HG03025 (cell line): ENCODE results near the gene PPFIA2.

Experiments
- ATAC-seq: cut with Tn5 transposase; IDR thresholded peaks from one replicate; pipeline ENCODE4 v1.9.1; 2021; ENCODE audit warnings: mild to moderate bottlenecking, moderate library complexity; ENCODE audit not compliant: unreplicated experiment, low FRiP score

Gene PPFIA2

DNA sequence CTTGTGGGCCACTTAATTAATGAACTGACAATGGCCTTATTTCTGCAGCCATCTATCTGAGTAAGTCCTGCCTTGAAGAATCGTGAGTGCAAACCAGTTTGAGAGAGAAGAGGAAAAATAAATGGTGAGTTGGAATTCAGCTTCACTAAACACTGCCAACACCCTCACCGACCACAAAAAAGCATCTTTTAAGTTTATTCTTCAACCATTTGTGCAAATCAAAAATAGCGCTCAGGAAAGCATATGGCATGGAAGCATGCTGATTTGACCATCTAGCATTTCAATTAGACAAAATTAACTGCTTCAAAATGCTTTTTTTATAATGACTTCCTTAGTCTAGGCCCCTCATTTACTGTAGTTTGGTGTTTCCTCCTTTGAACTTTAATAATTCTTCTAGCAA is 294.0 kb downstream of the PPFIA2 start:
- no peak for ATAC-seq

DNA sequence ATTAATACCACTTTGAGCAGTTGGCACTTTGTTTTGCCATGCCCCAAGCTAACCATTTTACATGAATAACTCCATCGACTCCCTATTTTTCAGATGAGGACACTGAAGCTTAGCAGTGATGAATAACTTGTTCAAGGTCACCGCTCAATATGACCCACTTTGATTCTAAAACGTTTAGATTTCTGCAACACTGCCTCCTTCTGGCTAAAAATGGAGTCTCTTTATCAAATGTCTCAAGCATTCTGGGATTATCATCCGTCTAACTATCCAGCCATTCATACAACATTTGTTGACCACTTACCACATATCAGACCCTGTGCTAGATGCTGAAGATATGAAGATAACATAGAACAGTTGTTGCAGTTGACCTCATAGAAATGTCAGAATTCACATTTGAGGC is 298.0 kb downstream of the PPFIA2 start:
- ATAC-seq = no peak

DNA sequence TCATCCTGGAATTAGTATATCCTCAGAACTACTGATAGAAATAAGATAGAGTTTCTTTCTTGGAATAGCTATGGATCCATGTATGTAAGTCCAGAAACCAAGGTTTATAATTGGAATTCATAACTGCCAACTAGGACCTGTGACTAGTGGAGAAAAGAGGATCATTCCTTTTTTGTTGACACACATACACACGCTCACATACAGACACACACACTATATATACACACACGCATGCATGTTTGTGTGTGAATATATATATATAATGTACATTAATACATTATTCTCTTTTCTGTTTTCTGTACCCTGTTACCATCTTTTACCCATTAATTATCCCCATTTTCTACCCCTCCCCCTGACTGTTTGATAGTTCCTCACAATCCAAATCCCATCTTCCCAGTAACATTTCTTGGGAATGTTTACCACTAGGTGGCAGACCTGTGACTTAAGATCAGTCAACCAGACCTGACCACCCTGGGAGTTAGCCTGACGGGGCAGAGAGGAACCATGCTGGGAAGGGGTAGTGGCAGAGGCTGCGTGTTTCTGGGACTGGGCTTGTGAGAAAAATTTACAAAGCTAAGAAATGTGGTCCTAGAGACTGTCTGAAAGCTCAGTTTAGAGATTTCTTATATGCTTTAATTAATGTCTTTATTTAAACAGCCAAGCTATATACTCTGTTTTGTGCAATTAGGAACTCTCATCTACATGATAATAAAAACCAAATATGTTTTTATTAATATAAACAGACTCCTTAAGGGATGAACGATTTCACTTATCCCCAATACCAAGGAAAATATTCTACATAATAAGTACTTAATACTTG is 308.0 kb downstream of the PPFIA2 start:
- no peak for ATAC-seq

DNA sequence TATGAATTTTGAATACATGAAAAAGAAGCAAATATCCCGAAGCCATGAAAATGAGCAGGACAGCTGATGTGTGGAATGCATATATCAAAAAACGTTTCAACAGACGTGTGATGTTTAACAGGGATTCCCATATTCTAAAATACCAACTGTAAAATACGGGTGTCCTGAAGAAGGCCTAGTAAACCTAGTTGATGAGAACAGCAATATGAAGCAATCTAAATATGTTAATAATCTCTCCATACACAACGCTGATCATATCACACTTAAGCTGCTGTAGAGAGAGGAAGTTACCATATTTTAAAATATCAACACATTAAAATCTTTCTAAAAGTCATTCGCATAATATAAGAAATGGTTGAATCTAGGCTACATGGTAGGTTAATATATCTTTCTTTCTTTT is 317.5 kb downstream of the PPFIA2 start:
- ATAC-seq = no peak

DNA sequence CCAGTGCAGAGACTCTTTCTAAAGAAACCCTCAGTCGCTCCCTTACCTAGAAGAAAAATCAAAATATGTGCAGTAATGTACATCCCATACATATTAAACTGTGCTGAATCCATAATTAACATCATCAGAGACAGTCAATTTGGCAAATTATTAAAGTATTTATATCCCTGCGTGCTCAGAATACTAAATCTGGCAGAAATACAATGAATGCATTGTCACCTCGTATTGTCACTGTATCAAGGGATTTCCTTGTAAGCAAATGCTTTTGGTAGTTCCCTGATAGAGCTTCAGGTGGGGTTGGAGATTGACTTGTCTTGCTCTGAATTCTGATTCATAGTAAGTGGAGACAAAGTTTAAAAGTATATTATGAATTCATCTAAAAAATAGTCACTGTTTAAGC is 319.1 kb downstream of the PPFIA2 start:
- ATAC-seq = no peak

DNA sequence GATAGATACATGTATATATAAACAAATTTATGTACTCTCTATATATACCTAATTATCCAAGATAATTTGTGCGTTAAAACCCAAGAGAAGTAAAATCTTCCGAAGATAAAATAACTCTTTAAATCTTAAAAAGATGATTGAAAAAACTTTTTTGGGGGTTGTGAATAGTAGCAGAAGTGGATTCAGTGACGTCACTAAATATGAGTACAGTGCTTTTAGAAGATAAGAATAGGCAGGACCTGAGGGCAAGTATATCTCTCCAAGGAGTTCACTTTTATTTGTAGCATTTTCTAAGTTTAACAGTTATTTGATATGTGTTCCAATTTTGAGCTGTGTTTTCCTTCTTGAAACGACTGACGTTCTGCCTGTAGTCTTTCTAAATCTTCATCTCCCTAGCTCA is 319.8 kb downstream of the PPFIA2 start:
- ATAC-seq = no peak

DNA sequence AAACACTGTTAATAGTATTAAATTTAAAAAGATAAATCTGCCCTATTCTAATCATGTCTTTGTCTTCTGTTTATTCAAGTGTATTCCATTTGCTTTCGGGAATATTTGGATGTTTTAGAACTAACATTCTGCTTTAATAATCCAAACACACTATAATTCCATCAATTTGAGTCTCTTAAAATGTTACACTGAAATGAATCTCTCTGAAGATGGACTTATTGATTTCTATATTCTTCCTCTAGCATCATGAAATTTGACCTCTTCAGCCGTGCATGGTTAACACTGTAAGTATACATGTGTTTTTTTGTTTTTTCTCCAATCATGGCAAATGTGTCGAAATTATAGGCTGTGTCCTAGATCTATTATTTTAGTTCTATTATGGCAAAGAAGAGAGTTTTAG is 342.1 kb downstream of the PPFIA2 start:
- ATAC-seq = no peak

DNA sequence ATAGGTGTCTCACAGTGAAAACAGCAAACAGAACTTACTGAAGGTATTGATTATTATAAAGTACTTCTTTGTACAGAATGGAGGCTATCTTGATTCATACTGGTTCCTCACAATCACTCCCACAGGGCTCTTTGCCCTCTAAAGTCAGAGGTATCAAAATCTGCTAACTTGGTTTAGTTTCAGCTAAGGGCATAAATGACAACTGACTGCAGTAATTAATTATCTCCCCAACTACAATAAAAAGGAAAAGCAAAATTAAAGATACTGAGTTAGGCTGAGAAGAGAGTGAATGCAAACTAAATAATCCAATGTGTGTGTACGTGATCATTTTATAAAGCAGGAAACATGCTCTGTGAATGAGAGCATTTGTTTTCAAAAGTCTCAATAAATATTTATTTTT is 342.6 kb downstream of the PPFIA2 start:
- no peak for ATAC-seq

DNA sequence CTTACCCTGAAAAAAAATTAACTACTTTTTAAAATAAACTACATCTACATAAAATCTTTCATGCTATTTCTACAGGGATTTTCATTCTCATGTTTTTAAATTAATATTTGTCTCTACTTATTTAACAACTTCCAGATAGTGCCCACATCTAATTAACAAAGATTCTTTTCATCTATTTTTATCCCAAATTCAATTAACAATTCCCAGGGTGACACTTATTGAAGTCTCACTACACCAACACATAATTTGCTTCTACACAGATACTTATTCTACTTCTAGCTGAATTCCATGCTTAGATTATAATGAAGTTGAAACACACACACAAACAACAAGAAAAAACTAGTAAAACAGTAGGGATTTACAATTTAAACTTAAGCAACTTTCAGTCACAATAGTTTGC is 344.7 kb downstream of the PPFIA2 start:
- no peak for ATAC-seq

DNA sequence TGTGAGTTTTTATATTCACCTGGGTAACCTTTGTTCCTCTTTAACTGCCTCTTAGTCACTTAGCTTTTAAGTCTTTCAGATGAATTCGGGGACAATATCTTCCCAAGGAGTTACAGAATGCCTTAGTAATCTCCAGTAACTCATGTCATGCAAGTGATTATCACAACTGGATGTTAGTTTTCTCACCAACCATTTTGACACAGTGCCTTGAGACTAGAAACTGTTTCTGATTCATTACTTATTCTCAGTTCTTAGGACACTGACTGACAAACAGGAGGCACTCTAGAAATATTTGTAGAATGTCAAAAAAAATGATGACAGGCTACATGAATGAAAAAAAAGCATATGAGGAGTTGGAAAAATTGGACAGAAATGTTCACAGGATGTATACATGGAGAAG is 346.2 kb downstream of the PPFIA2 start:
- no peak for ATAC-seq

DNA sequence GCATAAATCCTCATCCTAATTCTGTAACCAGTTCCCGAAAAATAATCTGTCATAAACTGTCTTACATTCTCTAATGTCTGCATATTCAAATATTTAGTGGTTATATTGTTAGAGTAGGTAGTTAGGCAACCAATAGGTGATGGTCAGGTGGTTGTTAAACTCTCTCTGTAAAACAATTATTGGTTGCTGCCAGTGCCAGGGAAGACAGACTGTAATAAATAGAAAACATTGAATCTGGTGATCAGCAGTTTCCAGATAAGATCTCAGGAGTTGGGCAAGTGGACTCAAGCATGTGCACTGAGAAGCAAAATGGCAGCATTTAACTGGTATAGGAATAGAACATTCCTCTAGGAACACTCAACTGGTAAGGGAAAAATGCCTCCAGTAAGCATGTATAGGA is 355.8 kb downstream of the PPFIA2 start:
- ATAC-seq = no peak

DNA sequence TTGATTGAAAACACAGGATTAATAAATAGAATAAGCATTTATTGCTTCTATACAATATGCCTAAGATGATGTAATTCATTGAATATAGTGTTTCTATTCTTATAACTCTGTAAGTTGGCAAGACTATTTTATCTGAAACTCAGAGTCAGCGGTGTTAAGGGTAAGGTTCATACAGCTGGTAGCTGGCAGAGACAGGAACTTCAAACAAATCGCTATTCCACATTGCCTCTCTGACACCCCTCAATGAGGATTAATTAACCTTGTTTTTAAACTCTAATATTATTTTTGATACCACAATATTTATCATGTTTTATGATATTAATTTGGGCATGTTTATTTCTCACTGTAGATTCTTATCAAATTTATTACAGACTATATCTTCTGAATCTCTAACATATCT is 357.9 kb downstream of the PPFIA2 start:
- no peak for ATAC-seq

DNA sequence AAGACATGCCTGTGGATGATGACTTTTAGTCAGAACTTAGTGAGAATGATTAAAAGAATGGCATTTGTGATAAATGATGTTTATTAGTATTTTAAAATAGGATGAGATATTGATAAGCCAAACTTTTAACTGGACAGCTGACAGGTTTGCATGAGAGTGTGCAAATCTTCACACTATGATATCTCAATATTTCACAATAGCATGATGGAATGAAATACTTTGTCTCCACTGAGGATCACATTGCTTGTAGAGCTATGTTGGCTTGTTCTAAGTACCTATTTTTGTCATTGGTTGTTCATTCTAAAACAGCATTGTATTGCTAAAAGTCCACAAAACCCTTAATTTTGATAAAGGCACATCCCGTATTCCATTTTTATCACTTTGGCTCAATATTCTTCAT is 359.1 kb downstream of the PPFIA2 start:
- no peak for ATAC-seq

DNA sequence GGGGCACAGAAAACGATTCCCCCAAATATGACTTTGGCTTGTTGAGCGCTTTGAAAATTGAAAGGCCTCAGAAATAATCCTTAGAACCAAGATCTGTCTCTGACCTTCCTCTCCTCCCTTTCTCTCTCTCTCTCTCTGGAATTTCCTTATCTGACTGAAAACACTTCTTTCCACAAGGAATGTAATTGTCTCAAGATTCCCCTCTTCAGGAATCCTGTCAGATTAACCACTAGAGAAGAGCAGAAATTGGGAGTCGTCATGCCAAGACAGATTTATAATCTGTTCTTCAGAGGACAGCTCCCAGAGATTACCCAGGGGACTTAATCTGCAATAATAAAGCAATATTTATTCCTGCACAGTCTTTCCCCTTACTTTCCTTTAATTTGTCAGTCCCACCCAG is 363.7 kb downstream of the PPFIA2 start:
- ATAC-seq = no peak

DNA sequence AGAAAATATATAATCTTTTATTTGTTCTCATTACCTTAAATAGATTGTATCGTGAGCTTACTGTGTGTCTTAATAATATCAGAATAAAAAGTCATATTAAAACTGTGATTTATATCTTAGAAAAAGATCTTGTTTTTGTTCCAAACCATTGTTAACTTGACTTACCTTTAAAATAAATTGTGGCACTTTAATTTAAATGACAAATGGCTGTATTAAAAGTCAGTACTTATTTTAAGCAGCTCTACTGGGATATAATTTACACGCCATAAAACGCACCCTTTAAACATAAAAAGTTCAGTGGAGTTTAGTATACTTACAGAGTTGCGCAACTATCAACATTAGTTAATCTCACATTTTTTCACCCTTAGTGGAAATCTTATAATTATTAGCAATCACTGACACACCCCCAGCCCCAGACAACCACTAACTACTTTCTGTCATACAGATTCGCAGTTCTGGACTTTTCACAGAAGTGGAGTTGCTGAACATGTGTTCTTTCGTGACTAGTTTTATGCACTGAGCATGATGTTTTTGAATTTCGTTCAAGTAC is 369.5 kb downstream of the PPFIA2 start:
- no peak for ATAC-seq

DNA sequence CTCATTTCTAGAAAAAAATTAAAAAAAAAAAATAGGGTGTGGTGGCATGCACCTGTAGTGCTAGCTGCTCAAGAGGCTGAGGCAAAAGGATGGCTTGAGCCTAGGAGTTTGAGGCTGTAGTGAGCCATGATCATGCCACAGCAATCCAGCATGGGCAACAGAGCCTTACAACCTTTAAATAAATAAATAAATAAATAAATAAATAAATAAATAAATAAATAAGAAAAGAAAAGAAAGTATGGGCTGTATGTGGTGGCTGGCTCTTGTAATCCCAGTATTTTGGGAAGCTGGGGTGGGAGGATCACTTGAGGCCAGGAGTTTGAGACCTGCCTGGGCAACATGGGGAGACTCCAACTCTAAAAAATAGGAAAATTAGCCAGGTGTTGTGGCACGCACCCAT is 373.0 kb downstream of the PPFIA2 start:
- no peak for ATAC-seq

DNA sequence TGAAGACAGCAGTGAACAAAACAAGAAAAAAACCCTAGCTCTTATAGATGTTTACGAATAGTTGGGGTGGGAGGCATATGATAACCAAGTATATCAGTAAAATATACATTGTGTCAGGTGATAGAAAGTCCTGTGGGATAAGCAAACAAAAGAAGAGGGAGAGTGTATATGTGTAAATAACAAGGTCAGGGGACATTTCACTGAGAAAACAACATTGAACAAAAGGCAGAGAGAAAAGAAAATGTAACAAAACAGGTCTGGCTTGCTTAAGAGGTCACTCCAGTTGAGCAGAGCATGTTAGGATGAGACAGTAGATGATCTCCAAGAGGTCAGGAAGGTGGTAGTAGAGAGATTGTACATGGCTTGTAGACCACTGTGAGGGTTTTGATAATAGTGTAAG is 377.2 kb downstream of the PPFIA2 start:
- ATAC-seq = no peak

DNA sequence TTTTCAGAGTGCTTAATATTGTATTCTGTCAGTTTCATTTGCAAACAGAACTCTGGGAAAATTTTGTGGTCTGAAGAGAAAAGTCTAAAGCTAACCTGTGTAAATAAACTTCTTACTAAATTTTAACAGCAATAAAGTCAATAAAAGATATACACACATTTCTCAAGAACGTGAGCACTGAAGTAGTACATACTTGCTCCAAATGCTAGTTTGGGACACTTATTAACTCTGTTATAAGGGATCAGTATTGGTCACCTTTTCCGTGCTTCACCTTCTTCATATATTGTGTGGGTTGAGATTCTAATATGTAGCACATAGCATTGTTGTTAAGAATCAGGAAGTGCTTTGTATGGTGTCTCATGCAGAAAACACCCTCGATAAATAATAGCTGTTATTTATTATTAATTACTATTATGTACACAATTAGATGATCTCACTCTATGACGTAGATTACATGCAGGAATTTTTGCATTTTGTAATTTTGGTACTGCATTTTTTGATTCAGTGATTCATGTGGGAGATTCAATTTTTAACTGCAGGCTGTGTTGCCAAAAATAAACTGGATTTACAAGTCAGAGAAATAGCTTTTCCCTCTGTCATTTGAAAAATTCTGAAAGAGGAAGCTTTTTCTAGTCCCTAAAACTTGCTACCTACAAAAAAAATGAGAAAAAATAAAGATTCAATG is 380.4 kb downstream of the PPFIA2 start:
- no peak for ATAC-seq

DNA sequence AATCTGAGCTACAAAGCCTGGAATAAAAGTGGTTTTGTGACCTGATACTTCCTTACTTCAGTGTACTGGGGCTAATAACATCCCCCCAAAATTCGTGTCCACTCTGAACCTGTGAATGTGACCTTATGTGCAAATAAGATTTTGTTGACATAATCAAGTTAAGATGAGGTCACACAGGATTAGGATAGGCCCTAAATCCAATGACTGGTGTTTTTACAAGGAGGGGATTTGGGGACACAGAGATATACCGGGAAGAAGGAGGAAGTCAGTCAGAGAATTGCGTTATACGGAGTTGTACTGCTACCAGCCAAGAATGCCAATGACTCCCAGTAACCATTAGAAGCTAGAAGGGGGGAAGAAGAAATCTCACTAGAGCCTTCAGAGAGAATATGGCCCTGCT is 381.4 kb downstream of the PPFIA2 start:
- no peak for ATAC-seq

DNA sequence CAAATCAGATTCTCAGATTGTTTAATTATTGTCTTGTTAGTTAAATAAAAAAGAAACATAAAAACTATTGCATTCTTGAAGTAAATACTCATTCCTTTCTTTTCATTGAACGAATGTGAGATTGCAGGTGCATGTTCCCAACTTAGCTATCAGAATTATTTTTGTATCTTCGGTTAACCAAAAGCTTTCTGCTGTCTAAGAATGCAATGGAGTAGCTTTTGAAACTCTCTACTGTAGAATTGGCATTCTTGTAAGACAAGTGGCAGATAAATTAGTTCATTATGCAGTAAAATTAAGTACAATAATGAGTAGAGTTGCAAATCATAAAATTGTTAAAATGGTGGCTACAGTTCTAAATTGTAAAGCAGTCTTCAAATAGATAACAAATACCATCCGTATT is 383.2 kb downstream of the PPFIA2 start:
- ATAC-seq = no peak

DNA sequence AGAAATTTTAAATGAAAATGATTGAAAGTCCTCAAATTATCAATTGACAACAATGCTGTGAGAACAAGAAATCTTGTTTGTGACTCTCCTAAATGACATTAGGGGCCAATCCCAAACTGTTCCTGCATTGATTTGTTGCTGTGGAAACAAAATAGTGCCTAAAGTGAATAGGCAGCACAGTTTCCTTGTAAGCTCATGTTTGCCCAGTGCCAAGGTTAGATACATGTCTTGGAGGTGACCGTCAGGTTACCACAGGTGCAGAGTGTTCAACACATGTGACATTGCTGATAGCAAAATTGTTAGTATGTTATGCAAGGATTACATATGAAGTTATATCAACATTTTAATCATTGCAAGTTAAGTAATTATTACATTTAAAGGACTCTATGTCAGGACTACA is 388.7 kb downstream of the PPFIA2 start:
- ATAC-seq = no peak

DNA sequence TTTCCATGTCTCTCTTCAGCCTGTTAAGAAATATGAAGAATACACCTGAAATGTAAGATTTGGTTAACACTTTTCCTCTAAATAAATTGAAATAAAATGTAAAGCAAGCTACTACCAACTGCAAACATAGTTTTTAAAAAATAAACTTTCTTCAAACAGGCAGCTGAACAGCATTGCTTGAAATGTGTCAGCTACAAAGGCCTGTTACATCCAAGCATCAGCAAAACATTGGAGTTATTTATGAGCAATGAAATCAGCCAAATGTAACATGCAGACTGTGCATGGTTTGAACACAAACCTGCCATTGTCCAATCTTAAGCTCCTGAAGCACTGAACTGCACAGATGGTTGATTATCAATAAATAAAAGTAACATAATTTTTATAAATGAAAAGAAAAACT is 390.0 kb downstream of the PPFIA2 start:
- no peak for ATAC-seq
